Spleen (tissue), 11 donors: ENCODE data around the gene ETV4. TPM values are rescaled to one million over a fixed set of nuclear protein-coding genes. Genes with fewer than 3 reads are reported as not detected.
A peak's percentile ranks its signal among the peaks of the same experiment; 100 is the strongest.

Source experiments
- DNase-seq: peaks from one replicate; pipeline ENCODE4 v3.0.0-alpha.2; 2020
- H3K27ac ChIP-seq, 8 donors: fragments of 200-600 bp; sonication (generic) in 7 of 8; 1 replicate in 4 of 8; 2 replicates in 4 of 8; pipeline versions ENCODE4 v1.5.0 to v1.8.0; 2016 to 2021; ENCODE audit warnings: inconsistent platforms in 4 of 8, mild to moderate bottlenecking in 4 of 8, moderate library complexity in 1 of 8
- H3K27me3 ChIP-seq, 7 donors: fragments of 200-600 bp; sonication (generic) in 6 of 7; replicated peaks in 1 of 7; 1 replicate in 4 of 7; 2 replicates in 3 of 7; pipeline versions ENCODE4 v1.5.0 to v1.8.0; 2016 to 2021; ENCODE audit warnings: inconsistent platforms in 3 of 7, mild to moderate bottlenecking in 1 of 7
- H3K36me3 ChIP-seq, 6 donors: fragments of 200-600 bp; sonication (generic) in 5 of 6; 1 replicate in 4 of 6; 2 replicates in 2 of 6; pipeline versions ENCODE4 v1.5.0 to v1.8.0; 2016 to 2021; ENCODE audit warnings: inconsistent platforms in 2 of 6
- H3K4me1 ChIP-seq, 6 donors: fragments of 200-600 bp; sonication (generic) in 5 of 6; 1 replicate in 3 of 6; 2 replicates in 3 of 6; pipeline versions ENCODE4 v1.5.0 to v1.8.0; 2016 to 2021; ENCODE audit warnings: inconsistent platforms in 3 of 6
- H3K4me3 ChIP-seq, 8 donors: fragments of 200-600 bp; sonication (generic) in 7 of 8; 1 replicate in 4 of 8; 2 replicates in 4 of 8; pipeline versions ENCODE4 v1.5.0 to v1.8.0; 2016 to 2021; ENCODE audit warnings: inconsistent platforms in 4 of 8, mild to moderate bottlenecking in 4 of 8, moderate library complexity in 2 of 8
- H3K9me3 ChIP-seq, 8 donors: fragments of 200-600 bp; sonication (generic) in 7 of 8; 1 replicate in 4 of 8; 2 replicates in 4 of 8; pipeline versions ENCODE4 v1.5.0 to v1.8.0; 2016 to 2021; ENCODE audit warnings: inconsistent platforms in 4 of 8
- POLR2A ChIP-seq, 3 donors: fragments of 450-650 bp; IDR thresholded peaks; one replicate each; pipeline ENCODE4 v1.5.1; 2017; ENCODE audit warnings: antibody characterized with exemption in 3 of 3, mild to moderate bottlenecking in 1 of 3
- POLR2AphosphoS5 ChIP-seq, 3 donors: sonication (generic); formaldehyde crosslinking; IDR thresholded peaks; one replicate each; pipeline ENCODE4 v1.5.1; 2017; ENCODE audit warnings: antibody characterized with exemption in 3 of 3
- WGBS, 5 donors: extraction: QIAGEN DNeasy Blood & Tissue Kit in 3 of 5; methylation state at CpG; one replicate each; pipeline versions ENCODE4 v1.1.5 to v1.1.7; 2013 to 2018; 5-methylcytosine and 5-hydroxymethylcytosine counted together
- intact Hi-C: fragments of 100-400 bp; cut with DNase I; formaldehyde crosslinking; loops from one replicate; pipeline ENCODE4 v1.15.0; 2023; ENCODE audit warnings: low total_unique reads
- polyA plus RNA-seq, 3 donors: library from polyadenylated mRNA; stranded (reverse); fragments of 200-250 nt; gene quantifications; one replicate each; pipeline ENCODE4 v1.2.1, GENCODE V29; 2013
- total RNA-seq, 7 donors: library from RNA; depleted of rRNA in 3 of 7; stranded (reverse); fragments of >200 nt in 3 of 7; fragmentation: NEBNext Ultra II Directional in 4 of 7; extraction: Animal tissue kit (Norgen Biotek cat#: 25700) in 4 of 7; gene quantifications; one replicate each; pipeline versions ENCODE4 v1.1.0 to v1.2.1, GENCODE V29; 2016 to 2021
- TF ChIP-seq, protein P1 (sequence below), 11 experiments: fragments of 200-600 bp in 7 of 11; fragments of 450-650 bp in 4 of 11; sonication (generic) in 4 of 11; IDR thresholded peaks in 8 of 11; conservative IDR thresholded peaks in 3 of 11; 1 replicate in 7 of 11; 2 replicates in 4 of 11; pipeline versions ENCODE4 v1.4.0 to v1.8.0; 2016 to 2021; ENCODE audit warnings: antibody characterized with exemption in 11 of 11, inconsistent platforms in 4 of 11, mild to moderate bottlenecking in 1 of 11
- donor health status: healthy with polysubstance abuse.
- donor health status: DM: no; HTN: no; CAD: no; lungs with moderate emphysema.
- donor health status: DM: no; HTN: no; CAD: no.
- donor health status: Bipolar disorder and iron deficiency.
- donor health status: healthy.
- donor health status: DM: no; HTN: no; CAD: no.
- donor health status: DM: yes; HTN: yes; CAD: no.

The ETV4 gene
- total and polyA plus RNA-seq, 10 donors = 0.17 to 0.97 (median 0.53) TPM; not detected in 3

- Histone ChIP-seq H3K27ac (no peak overlapping the region), H3K9me3 (no peaks in the 10 kb centered on the region), H3K27me3 (peaks cover 0 to 87% (median 43%) of the 10 kb centered on the region in 7 donors), H3K4me3 (no peak overlapping the region), H3K4me1 (peaks cover 6 to 32% (median 22%) of the 10 kb centered on the region in 6 donors), H3K36me3 (no peaks in the 10 kb centered on the region)
- DNase-seq = no peak
- intact Hi-C loops = no loop called here
- TF ChIP-seq POLR2A (IDR thresholded peaks at IDR 0.05) (no peak), POLR2AphosphoS5 (IDR thresholded peaks at IDR 0.05) (no peak)
- TF ChIP-seq, protein P1, sequence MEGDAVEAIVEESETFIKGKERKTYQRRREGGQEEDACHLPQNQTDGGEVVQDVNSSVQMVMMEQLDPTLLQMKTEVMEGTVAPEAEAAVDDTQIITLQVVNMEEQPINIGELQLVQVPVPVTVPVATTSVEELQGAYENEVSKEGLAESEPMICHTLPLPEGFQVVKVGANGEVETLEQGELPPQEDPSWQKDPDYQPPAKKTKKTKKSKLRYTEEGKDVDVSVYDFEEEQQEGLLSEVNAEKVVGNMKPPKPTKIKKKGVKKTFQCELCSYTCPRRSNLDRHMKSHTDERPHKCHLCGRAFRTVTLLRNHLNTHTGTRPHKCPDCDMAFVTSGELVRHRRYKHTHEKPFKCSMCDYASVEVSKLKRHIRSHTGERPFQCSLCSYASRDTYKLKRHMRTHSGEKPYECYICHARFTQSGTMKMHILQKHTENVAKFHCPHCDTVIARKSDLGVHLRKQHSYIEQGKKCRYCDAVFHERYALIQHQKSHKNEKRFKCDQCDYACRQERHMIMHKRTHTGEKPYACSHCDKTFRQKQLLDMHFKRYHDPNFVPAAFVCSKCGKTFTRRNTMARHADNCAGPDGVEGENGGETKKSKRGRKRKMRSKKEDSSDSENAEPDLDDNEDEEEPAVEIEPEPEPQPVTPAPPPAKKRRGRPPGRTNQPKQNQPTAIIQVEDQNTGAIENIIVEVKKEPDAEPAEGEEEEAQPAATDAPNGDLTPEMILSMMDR (IDR thresholded peaks at IDR 0.05 in 8 of 11, conservative IDR thresholded peaks at IDR 0.05 in 3 of 11) = no peak
- whole genome bisulfite sequencing, 5 donors = 74 to 92% (median 80%) methylated on average over 3 of the region's 3 CpGs
Observed at GRCh38 chr17:43548689-43549379, 2.7 kb upstream of the ETV4 start.

DNA sequence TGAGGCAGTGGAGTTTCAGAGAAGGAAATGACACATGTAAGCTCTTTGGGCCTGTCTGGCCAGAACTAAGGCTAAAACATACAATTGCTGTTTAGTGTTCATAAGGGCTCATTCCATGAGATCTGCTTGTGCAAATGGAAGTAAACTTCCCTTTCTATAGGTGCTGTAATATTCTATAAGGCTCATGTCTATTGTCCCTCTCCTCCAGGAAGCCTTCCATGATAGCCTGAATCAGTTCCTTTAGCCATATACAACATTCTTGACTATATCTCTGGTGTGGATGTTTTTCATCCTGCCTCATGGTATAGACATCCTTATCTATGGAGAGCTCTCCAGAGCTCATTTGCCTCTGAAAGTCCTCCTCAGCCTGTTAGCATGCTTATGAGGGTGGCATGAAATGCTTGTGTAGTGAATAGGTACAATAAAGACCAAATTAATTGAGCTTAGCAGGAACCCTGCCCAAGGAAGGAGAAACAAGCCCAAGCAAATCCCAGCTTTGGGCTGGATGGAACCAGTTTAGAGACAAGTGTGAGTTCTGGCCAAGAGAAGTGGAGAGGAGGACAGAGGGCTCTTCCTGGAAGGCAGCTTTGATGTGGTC is 1.6 kb upstream of the ETV4 start:
- Histone ChIP-seq H3K27me3 (peaks cover 0 to 87% (median 43%) of the 10 kb centered on the region in 7 donors), H3K36me3 (no peaks in the 10 kb centered on the region)
- intact Hi-C loops = no loop called here

DNA sequence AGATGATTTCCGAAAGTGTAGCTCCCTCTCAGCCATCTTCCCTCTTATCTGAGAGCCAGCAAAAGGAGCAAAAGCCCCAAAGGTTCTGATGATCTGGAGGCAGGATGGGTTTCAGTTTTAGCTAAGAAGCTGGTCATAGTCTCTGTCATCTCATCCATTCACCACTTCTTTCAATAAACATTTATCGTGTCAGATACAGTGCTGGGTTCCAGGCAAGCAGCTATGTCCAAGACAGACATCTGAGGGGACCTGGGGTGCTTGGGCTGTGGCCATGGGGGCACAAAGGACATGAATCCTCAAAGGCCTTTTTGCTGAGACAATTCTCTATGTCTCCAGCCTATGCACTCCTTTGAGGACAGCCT is 1.0 kb upstream of the ETV4 start:
- Histone ChIP-seq H3K4me1 (peaks cover 6 to 32% (median 22%) of the 10 kb centered on the region in 6 donors), H3K27ac (no peak overlapping the region), H3K4me3 (peak overlapping the region in 1 of 8 donors; percentile 74), H3K9me3 (no peaks in the 10 kb centered on the region), H3K27me3 (peaks cover 0 to 89% (median 43%) of the 10 kb centered on the region in 7 donors), H3K36me3 (no peaks in the 10 kb centered on the region)
- WGBS, 5 donors = 44 to 81% (median 61%) methylated on average over 2 of the region's 2 CpGs
- intact Hi-C loops = no loop called here
- DNase-seq = no peak
- TF ChIP-seq, protein P1 (IDR thresholded peaks at IDR 0.05 in 8 of 11, conservative IDR thresholded peaks at IDR 0.05 in 3 of 11) = no peak
- TF ChIP-seq POLR2A (IDR thresholded peaks at IDR 0.05) (no peak), POLR2AphosphoS5 (IDR thresholded peaks at IDR 0.05) (no peak)

More for the DNA sequence above, 1.6 kb upstream of the ETV4 start:
- Histone ChIP-seq H3K4me3 (no peak overlapping the region), H3K27ac (no peak overlapping the region), H3K4me1 (peaks cover 6 to 32% (median 22%) of the 10 kb centered on the region in 6 donors), H3K9me3 (no peaks in the 10 kb centered on the region)
- DNase-seq = no peak
- no peak for TF ChIP-seq POLR2AphosphoS5 (IDR thresholded peaks at IDR 0.05)

GRCh38 chr17:43545383-43545632 is 832 bp downstream of the ETV4 start:
- DNase-seq = peak; percentile 77
- Histone ChIP-seq H3K9me3 (no peaks in the 10 kb centered on the region), H3K27ac (no peak overlapping the region), H3K27me3 (peaks cover 0 to 77% (median 43%) of the 10 kb centered on the region in 7 donors), H3K4me1 (peaks cover 6 to 32% (median 22%) of the 10 kb centered on the region in 6 donors), H3K36me3 (no peaks in the 10 kb centered on the region), H3K4me3 (peak overlapping the region; percentile 42 to 74 (median 62))
- 0 to 1% (median 0%) methylated on average over 1 to 21 of the region's 21 CpGs for WGBS, 5 donors
- TF ChIP-seq, protein P1 (IDR thresholded peaks at IDR 0.05 in 8 of 11, conservative IDR thresholded peaks at IDR 0.05 in 3 of 11) = no peak
- no peak for TF ChIP-seq POLR2AphosphoS5 (IDR thresholded peaks at IDR 0.05)
- no peak for TF ChIP-seq POLR2A (IDR thresholded peaks at IDR 0.05)
- intact Hi-C loops = no loop called here
